GM19043 (cell line): ENCODE measurements around the gene TP53RK.
"Not testable (repeated sequence)": the region's sequence is repeated elsewhere in the genome, so short reads cannot be mapped to it uniquely, and the experiment has no call there.

ENCODE experiments used
- ATAC-seq: cut with Tn5 transposase; IDR thresholded peaks from one replicate; pipeline ENCODE4 v1.9.1; 2021; ENCODE audit warnings: low read depth; ENCODE audit not compliant: unreplicated experiment

TP53RK gene

DNA sequence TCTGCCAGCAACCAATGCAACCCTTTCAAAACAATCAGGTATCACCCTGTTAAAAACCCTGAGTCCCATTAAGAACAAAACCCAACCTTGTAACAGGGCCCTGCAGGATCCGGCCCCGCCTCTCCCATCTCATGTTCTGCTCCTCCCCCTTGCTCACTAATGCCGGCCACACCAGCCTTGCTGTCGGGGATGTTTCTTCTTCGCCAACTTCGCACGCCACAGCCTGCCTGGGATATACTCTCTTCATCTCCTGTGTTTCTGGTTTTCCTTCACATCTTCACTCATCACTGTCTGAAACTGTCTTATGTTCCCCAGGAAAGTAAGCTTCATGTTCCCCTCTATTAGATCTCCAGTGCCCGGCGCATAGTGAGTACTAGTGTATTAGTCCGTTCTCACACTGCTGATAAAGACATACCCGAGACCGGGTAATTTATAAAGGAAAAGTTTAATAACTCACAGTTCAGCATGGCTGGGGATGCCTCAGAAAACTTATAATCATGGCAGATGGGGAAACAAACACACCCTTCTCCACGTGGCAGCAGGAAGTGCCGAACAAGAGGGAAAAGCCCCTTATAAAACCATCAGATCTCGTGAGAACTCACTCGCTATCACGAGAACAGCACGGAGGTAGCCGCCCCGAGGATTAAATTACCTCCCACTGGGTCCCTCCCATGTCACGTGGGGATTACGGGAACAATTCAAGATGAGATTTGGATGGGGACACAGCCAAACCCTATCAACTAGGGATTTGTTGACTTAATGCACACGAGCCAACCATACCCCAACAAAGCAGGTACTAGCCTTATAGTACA lies 5.1 kb downstream of the TP53RK start:
- ATAC-seq = no peak

DNA sequence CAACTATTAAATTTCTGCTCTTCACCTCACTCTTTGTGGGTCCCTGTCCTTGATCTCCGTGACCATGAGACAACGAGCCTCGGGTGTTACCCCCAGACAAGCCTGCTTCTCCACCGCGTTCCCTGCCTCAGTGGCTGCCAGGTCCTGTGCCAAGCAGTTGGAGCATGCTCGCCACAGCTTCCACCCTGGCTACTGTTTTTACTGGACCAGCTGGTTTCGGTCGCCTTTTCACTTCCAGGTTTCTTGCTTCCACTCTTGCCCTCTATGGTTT lies 5.6 kb downstream of the TP53RK start:
- ATAC-seq = no peak

DNA sequence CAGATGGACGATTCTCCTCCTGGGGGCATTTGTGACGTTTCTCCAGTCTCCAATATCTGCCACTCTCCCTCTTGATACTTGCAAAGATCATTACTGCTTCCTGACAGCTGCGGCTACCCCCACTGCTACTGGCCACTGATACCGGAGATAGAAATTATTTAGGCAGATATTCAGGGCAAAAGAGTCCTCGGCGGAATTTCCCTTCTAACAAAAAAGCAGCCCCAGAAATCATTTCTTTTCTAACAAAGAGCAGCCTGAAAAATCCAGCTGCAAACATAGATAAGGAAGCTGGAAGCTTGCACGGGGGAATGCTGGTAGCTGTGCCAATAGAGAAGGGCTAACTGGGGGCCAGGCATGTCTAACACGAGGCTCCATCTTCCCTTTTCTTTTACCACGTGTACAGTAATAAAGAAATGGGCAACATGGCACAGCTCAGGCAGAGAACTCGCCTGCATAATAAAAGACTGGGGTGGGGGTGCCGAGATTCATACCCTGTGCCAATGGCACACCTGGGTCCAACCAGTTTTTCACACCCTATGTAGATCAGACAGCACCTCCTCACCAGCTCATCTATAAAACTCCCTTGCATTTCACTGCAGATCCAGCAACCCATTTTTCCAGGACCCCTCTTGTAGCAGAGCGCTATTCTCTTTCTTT lies 6.1 kb downstream of the TP53RK start:
- ATAC-seq = no peak

DNA sequence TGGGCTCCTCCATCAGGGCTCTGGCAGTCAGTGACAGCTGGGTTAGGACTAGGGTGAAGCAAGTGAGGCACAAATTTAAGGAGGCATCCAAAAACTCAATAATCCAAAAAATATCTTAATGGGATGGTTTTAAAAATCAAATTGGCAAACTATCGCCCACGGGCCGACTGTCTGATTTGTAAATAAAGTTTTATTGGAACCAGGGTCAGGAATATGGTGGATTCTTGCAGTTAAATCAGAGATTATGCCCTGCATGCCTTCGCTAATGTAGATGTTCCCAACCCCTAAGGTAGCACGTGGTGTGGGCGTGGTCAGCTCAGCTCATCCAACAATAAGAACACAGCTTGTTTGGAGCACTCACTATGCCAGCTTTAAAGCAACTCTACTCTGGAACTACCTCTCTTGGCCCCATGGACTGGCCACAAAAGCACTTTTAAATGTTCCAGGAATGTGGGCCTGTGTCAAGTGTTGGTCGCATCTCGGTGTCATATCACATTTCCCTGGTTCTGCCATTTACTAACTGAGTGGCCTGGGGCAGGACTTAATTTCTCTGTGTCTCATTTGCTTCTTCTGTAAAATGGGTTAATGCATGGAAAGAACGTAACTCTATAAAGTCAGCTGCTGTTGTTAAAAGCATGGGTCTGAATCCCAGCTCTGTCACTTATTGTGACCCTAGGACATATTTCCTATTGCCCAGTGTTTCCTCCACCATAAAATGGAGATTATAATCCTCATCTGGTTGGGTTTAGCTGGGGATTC lies 7.0 kb downstream of the TP53RK start:
- ATAC-seq = no peak

DNA sequence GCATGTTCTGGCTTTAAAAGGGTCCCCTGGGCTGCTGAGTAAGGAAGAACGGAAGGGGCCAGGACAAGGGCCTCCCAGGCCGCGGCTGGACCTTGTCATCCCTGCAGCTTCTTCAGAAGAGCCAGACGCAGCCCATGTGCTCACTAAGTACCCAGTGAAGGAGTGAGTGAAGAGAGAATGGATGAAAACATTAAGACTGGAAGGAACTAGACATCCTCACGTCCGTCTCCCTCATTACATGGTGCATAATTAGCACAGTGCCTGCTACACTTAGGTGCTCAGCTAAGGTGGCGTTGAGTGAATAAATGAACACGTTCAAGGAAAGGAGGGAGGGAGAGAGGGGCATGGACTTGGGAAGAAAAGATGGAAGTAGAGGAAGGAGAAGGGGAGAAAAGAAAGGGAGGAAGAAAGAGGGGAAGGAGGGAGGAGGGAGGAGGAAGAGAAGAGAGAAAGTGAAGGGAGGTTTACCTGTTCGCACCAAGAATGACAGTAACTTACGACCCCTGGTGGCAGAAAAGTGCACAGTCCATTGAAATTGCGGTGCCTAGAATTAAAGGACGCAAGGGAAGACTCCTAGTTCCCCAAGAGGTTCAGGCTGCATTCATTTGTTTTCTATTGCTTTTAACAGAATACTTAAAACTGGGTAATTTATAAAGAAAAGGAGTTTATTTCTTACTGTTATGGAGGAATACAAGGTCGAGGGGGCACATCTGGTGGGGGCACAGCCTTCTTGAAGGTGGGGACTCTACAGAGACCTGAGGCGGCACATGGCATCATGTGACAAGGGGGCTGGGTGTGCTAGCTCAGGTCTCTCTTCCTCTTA lies 8.0 kb downstream of the TP53RK start:
- no peak for ATAC-seq

DNA sequence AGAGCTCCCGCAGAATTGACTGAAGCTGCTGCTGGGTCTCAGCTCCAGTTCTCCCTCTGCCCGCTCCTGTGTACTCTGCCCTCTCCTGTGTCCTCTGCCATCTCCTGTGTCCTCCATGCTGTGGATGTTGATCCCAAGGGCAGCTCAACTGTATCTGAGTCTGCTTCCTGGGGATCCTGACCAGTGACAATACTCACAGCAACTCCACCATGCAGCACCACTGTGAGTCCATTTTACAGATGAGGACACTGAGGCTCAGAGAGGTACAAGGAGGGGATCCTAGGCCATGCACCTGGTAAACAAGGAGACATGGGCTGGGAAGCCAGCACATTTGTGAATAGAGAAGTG lies 8.6 kb downstream of the TP53RK start:
- ATAC-seq = no peak

DNA sequence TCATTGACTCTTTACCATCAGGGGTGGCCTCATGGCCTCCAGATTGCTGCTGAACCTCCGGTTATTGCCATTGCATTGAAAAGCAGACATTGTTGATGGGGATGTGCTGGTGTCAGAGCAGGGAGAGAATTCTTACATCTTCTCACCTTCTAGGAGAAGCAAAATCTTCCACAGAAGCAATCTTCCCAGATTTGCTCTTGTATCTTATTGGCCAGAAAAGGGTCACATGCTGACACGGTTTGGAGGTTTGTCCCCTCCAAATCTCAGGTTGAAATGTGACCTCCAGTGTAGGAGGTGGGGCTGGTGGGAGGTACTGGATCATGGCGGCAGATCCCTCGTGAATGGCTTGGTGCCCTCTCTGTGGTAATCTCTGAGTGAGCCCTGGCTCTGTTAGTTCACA lies 10.7 kb downstream of the TP53RK start:
- ATAC-seq = no peak

DNA sequence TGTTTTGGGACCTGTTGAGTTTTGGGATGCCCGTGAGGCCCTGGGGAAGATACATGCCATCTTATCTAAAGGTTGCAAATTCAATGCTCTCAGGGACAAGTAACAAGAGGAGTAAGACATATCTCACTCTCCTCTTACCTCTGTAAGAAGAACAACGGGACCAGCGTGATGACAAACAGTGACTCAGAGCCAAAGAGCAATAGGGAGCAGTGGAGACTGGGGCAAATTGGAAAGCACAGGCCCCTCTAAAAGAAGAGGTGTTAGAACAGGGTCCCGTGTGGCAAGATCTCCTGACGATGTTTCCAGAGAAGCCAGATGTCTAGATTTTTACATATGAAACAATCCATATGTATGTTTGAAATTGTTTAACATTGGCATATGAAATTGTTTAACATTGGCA lies 11.6 kb downstream of the TP53RK start:
- ATAC-seq = no peak

DNA sequence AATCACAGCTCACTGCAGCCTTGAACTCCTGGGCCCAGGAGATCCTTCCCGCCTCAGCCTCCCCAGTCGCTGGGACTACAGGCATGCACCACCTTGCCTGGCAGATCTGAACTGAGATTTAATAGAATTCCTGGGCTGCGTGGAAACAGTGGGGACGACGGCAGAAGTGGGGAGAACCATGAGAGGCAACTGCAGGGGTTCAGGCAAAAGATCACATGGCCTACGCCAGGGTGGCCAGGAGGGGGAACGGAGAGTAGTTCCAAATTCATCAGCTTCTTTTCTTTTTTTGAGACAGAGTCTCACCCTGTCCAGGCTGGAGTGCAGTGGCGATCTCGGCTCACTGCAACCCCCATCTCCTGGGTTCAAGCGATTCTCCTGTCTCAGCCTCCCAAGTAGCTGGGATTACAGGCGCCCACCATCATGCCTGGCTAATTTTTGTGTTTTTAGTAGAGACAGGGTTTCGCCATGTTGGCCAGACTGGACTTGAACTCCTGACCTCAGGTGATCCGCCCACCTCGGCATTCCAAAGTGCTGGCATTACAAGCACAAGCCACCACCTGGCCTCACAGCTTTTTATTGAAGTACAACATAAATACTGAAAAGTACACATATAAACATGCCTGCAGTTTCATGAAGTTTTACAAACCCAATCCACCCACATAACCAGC lies 12.5 kb downstream of the TP53RK start:
- not testable (repeated sequence) for ATAC-seq

DNA sequence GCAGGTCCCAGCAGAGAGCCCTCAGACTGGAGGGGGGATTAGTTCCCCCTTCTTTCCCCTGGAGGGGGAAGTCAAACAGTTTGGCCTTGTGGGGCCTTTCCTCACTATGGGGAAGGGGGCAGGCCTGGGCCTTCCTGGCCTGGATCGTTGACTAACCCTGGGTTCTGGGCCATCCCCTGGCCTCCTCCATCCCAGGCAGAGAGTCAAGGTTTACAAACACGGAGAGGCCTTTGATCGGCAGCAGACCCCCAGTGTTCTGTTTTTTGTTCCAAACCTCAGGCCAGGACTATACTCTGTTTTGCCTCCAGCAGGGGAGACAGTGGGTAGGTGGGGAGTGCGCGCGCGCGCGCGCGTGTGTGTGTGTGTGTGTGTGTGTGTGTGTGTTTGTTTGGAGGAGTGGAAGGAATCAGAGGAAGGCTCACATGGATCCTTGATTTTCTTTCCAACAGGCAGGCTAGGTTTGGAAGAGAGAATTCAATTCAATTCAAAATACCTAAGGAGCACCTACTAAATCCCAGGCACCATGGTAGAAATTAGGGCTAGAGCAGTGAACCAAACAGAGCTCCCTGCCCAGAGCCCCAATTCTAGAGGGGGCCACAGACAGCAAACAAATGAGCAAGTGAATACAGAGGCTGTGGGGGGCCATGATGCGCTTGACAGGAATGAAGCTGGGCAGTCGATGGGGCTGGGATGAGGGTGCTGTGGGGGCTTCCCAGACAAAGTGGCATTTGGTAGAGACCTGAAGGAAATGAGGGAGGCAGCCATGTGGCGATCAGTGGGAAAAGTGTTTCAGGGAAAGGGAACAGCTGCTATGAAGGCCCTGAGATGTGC lies 14.8 kb downstream of the TP53RK start:
- ATAC-seq = no peak

DNA sequence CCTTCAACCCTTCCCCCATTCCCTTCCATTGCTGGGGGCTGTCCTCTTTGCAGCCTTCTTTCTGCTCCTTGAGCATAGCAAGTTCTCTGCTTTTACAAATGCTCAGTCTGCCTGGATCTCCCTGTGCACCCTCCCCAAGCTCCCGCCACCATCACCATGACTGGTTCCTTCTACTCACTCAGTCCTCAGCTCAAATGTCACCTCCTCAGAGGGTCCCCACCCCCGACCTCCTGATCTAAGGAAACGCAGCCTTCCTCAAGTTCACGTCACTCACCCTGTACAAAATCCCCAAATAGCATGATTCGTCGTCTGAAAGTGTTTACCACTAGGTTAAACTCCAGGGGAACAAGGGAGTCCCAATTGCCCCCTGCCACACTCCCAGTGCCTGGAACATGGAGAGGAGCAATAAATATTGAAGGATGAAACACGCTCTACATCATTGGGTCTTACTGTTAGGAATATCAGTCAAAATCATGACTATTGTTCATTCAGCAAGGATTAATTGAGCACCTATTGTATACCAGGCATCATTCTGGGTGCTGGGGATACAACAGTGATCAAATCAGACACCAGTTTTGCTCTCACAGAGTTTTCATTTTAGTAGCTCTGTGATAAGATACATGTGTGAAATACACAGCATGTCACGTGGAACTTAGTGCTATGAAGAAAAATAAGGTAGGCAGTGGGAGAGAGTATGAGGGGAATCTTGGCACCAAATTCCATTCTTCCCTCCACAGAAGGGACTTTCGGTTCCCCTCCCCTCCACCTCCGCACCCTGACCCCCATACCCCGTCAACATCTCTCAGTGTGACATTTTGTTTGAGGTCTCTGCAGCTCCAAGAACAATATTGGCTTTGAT lies 15.6 kb downstream of the TP53RK start:
- no peak for ATAC-seq

DNA sequence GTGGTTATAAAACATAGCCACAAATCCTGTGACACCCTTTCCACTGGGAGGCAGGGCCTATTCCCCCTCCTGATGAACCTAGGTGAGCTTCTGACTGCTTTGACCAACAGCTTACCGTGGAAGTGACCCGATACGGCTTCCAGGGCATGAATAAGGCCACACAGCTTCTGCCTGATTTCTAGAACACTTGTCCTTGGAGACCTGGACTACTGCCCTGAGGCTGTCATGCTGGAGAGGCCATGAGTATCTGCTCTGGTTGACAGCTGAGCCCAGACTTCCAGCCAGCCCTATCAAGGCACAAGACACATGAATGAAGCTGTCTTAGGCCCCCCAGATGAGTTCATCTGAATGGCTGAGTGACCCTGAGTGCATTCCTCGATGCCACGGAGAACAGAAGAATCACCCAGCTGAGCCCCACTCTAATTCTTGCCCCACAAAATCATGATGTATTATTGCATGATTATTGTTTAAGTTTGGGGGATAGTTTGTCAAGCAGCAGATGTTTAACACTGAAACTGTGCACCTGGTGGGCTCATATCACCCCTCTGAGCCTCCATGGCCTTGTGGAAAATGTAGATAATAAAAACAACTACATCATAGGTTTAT lies 16.6 kb downstream of the TP53RK start:
- no peak for ATAC-seq

DNA sequence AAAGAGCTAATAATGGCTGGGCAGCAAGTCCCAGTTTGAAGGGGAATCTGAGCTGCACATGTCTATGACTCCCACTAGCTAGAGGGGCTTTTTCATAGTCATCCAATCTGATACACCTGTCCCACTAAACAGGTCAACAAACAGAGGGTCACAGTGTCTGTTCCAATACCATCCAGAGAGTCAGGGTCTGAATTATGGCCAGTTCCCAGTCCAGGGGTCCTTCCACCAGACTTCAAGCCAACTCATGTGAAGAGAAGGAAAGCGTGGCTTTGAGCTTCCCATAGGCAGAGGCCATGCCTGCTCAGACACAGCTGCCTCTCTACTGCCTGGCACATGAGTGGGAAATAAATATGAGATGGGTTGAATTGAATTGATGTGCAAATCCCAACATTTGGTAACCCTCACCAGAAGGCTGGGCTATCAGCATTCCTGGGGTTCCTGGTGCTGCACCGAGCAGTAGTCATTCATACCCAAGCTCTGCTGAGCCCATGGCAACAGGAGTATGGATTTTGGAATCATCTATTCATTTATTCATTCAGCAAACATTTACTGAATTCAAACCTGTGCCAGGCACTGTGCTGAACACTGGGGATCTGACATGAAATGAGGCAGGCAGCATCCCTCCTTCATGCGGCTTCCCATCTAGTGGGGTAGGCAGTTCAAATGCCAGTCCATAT lies 17.2 kb downstream of the TP53RK start:
- ATAC-seq = no peak

DNA sequence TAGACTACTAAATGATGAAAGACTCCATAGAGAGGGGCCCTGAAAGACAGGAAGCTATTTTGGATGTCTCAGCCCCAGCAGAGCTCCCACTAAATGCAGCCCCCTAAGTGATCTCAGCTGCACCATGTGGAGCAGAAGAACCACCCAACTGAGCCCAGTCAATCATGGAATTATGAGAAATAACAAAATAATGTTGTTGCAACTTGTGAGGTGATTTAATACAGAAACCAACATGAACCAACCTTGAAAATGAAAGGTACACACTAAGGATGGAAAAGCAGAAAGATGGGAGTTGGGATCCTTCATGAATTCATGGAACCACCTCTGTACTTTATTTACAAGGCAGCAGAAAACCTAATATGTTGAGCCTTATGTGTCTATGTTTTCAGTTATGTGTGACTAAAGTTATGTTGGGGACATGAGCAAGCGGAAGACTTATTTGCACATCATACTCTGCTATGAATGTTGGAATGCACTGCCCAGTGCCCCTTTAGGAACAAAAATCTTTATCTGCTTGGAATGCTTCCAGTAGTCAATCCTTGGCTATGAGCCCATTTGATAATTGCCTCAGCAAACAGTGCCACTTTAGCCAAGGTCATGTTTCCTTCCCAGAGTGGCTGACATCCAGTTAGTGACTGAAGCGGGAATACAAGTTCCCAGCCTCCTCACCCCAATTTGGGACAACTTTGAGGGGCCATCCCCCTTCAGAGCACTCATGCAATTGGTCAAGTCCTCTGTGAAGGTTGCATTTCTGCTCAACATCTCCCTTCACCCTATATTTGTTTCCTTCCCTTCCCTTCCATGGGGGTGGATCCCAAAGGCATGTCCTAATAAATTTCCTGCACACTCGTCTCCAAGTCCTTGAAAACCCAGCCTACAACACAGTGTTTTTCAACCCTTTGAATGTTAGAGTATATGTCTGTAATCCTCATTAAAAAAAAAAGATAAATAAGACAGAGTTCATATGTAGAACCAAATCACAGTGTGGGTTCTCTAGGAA lies 18.4 kb downstream of the TP53RK start:
- no peak for ATAC-seq

DNA sequence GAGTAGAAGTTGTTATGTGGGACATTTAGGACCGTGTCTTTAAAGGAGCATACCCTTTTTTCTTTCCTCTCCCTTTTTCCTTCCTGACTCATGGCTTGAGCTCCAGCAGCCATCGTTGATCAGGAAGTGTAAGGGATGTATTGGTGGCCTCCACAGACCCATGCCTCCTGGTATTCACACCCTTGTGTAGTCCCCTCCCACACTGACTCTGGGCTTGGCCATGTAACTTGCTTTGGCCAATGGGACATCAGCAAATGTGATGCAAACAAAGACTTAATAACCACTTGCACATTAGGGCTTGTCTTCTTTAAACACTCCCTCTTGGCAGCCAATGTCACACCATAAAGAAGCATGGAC lies 19.0 kb downstream of the TP53RK start:
- ATAC-seq = no peak

DNA sequence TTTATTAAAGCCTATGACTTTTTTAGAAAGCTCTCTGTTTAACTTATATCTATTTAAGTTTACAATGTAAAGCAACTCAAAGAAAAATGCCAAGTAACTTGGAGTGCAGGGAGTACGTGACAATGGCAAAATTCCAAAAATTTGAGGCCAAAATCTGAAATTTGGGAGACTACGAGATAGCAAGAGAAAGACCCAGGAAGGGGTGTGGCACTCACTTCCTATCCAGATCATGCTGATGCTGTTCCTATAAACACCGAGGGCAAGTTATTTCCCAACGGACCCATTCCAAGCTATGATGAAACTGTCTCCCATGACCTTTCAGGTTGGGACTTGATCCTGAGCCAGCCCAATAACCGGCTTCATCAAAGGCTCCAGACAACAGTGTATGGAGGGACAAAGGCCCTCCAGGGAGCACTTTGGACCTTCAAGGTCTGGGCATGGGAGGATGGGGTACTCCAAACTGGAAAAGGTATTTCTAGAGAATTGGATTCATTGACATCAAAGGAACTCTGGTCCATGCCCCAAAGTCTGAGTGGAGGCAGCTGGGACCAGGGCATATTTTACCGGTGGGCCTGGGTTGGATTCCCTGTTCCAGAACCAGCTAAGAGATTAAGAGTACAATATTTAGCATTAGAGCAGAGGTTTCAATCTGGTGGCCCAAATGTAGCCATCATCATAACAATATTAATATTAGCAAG lies 22.3 kb downstream of the TP53RK start:
- no peak for ATAC-seq
